Omental fat pad (tissue), 4 donors: ENCODE data around the gene STK38L. TPM values are rescaled to one million over a fixed set of nuclear protein-coding genes. Genes with fewer than 3 reads are reported as not detected.

Experiments used
- total RNA-seq, 4 donors: library from RNA; depleted of rRNA; stranded (reverse); fragments of >200 nt; gene quantifications; one replicate each; pipeline ENCODE4 v1.1.0, GENCODE V29; 2016

Gene STK38L
- total RNA-seq, 4 donors from 2014 or later, result 28.1 to 66.4 (median 46.5) TPM

Other genes starting within 250 kb of the STK38L start
- gene TM7SF3, start 229.9 kb upstream of the STK38L start, total RNA-seq, result 10 to 100 TPM; 33.9 to 92.5 (median 62.4) TPM
- gene MED21, start 221.7 kb upstream of the STK38L start, total RNA-seq, result 10 to 100 TPM; 30.6 to 37.5 (median 33.4) TPM
- not detected for gene C12orf71, start 161.7 kb upstream of the STK38L start, total RNA-seq
- gene BMAL2, start 88.5 kb downstream of the STK38L start, total RNA-seq, result 1 to 10 TPM; 1.2 to 5.6 (median 2.7) TPM
- gene SMCO2, start 202.4 kb downstream of the STK38L start, total RNA-seq, result not detected